Ramos (cell line): ENCODE measurements around the gene GATAD2B.

Experiments
- in situ Hi-C: fragments of 300-500 bp; cut with MboI; formaldehyde crosslinking; loops from one replicate; pipeline ENCODE4 v1.14.3; 2022; ENCODE audit warnings: low sequenced_read_pairs; ENCODE audit not compliant: unreplicated experiment

GATAD2B gene

GRCh38 chr1:153800516-153800915, 122.3 kb downstream of the GATAD2B start:
- in situ Hi-C loops = no loop called here

GRCh38 chr1:153799566-153800465, 123.0 kb downstream of the GATAD2B start:
- in situ Hi-C loops = loop anchor here (5.0 kb wide), 1 partner anchor 177 kb away; the partner anchor contains the start of gene JTB

GRCh38 chr1:153799016-153799415, 123.8 kb downstream of the GATAD2B start:
- in situ Hi-C loops = loop anchor here (5.0 kb wide), 1 partner anchor 178 kb away; the partner anchor contains the start of gene JTB

- in situ Hi-C loops = loop anchor here (5.0 kb wide), 1 partner anchor 179 kb away; the partner anchor contains the start of gene JTB
Observed at GRCh38 chr1:153798468-153798780, 124.3 kb downstream of the GATAD2B start.

- in situ Hi-C loops = loop anchor here (5.0 kb wide), 1 partner anchor 180 kb away; the partner anchor contains the start of gene JTB
Observed at GRCh38 chr1:153796786-153797659, 125.7 kb downstream of the GATAD2B start.

- in situ Hi-C loops = loop anchor here (5.0 kb wide), 1 partner anchor 181 kb away; the partner anchor contains the start of gene JTB
Observed at GRCh38 chr1:153795934-153796785, 126.6 kb downstream of the GATAD2B start.

- in situ Hi-C loops = loop anchor here (5.0 kb wide), 1 partner anchor 182 kb away; the partner anchor contains the start of gene JTB
Observed at GRCh38 chr1:153795330-153795837, 127.4 kb downstream of the GATAD2B start.

- in situ Hi-C loops = loop anchor here (5.0 kb wide), 1 partner anchor 183 kb away; the partner anchor contains the start of gene JTB
Observed at GRCh38 chr1:153794624-153795329, 128.0 kb downstream of the GATAD2B start.

GRCh38 chr1:153793973-153794615, 128.7 kb downstream of the GATAD2B start:
- in situ Hi-C loops = no loop called here

GRCh38 chr1:153793261-153793972, 129.4 kb downstream of the GATAD2B start:
- in situ Hi-C loops = no loop called here

GRCh38 chr1:153792631-153793041, 130.1 kb downstream of the GATAD2B start:
- in situ Hi-C loops = no loop called here

- in situ Hi-C loops = no loop called here
Observed at GRCh38 chr1:153791648-153792253, 131.0 kb downstream of the GATAD2B start.

- in situ Hi-C loops = no loop called here
Observed at GRCh38 chr1:153790966-153791647, 131.7 kb downstream of the GATAD2B start.

- in situ Hi-C loops = no loop called here
Observed at GRCh38 chr1:153790313-153790965, 132.3 kb downstream of the GATAD2B start.

- in situ Hi-C loops = no loop called here
Observed at GRCh38 chr1:153789478-153790034, 133.2 kb downstream of the GATAD2B start.
